Stimulated activated CD4-positive, alpha-beta T cell treated with anti-CD3 and anti-CD28 coated beads, Interleukin-1b, Interleukin-23, amount 100 ng/mL, for 4 hours (primary cell): Measurements from ENCODE around the gene TRIM42.

ENCODE experiments used
- DNase-seq, 2 donors: peaks; one replicate each; pipeline ENCODE4 v3.0.0-alpha.2; 2020; ENCODE audit warnings: low read depth in 2 of 2

TRIM42 gene

GRCh38 chr3:140677764-140678163 lies at the start of gene TRIM42:
TRIM42 (plus strand) TSS chr3:140678064; CDS start chr3:140678230, 166 bp downstream.
- no peak for DNase-seq

- no peak for DNase-seq
Measured at GRCh38 chr3:140628606-140629005, 49.3 kb upstream of the TRIM42 start.

GRCh38 chr3:140629357-140630137 lies 48.3 kb upstream of the TRIM42 start:
- DNase-seq, result no peak

- DNase-seq, result no peak
Measured at GRCh38 chr3:140630366-140630765, 47.5 kb upstream of the TRIM42 start.

- no peak for DNase-seq
Measured at GRCh38 chr3:140630866-140631265, 47.0 kb upstream of the TRIM42 start.

GRCh38 chr3:140635276-140635675 lies 42.6 kb upstream of the TRIM42 start:
- no peak for DNase-seq

GRCh38 chr3:140636406-140637138 lies 41.3 kb upstream of the TRIM42 start:
- no peak for DNase-seq

- no peak for DNase-seq
Measured at GRCh38 chr3:140651287-140651686, 26.6 kb upstream of the TRIM42 start.

- no peak for DNase-seq
Measured at GRCh38 chr3:140655678-140656077, 22.2 kb upstream of the TRIM42 start.

- DNase-seq, result no peak
Measured at GRCh38 chr3:140664111-140664510, 13.8 kb upstream of the TRIM42 start.

- DNase-seq, result no peak
Measured at GRCh38 chr3:140682586-140682985, 4.7 kb downstream of the TRIM42 start.

- DNase-seq, result no peak
Measured at GRCh38 chr3:140686128-140686527, 8.3 kb downstream of the TRIM42 start.

- DNase-seq, result no peak
Measured at GRCh38 chr3:140686948-140687347, 9.1 kb downstream of the TRIM42 start.

- DNase-seq, result no peak
Measured at GRCh38 chr3:140695361-140696061, 17.6 kb downstream of the TRIM42 start.

GRCh38 chr3:140699516-140700231 lies 21.8 kb downstream of the TRIM42 start:
- no peak for DNase-seq

- DNase-seq, result no peak
Measured at GRCh38 chr3:140702281-140702680, 24.4 kb downstream of the TRIM42 start.

GRCh38 chr3:140703496-140703895 lies 25.6 kb downstream of the TRIM42 start:
- no peak for DNase-seq

GRCh38 chr3:140704733-140705132 lies 26.9 kb downstream of the TRIM42 start:
- DNase-seq, result no peak

GRCh38 chr3:140705954-140706353 lies 28.1 kb downstream of the TRIM42 start:
- no peak for DNase-seq

- DNase-seq, result no peak
Measured at GRCh38 chr3:140706360-140706759, 28.5 kb downstream of the TRIM42 start.

- DNase-seq, result no peak
Measured at GRCh38 chr3:140708815-140709214, 31.0 kb downstream of the TRIM42 start.

- DNase-seq, result no peak
Measured at GRCh38 chr3:140709751-140710150, 31.9 kb downstream of the TRIM42 start.
